Endodermal cell (in vitro differentiated cells): ENCODE data around the gene CARMIL3. TPM values are rescaled to one million over a fixed set of nuclear protein-coding genes. Genes with fewer than 3 reads are reported as not detected.

Experiments used
- DNase-seq: peaks from one replicate; pipeline ENCODE4 v3.0.0-alpha.2; 2017
- H3K27ac ChIP-seq: 2 replicates; pipeline ENCODE4 v1.5.1; 2013; ENCODE audit warnings: mild to moderate bottlenecking, low read depth, low read length, moderate library complexity
- H3K27me3 ChIP-seq: 2 replicates; pipeline ENCODE4 v1.6.1; 2013; ENCODE audit warnings: mild to moderate bottlenecking, low read length, moderate library complexity; ENCODE audit not compliant: insufficient read depth, control insufficient read depth, poor library complexity, severe bottlenecking
- H3K36me3 ChIP-seq: 2 replicates; pipeline ENCODE4 v1.7.0; 2013; ENCODE audit warnings: mild to moderate bottlenecking, low read length, moderate library complexity; ENCODE audit not compliant: control insufficient read depth, insufficient read depth
- H3K4me1 ChIP-seq: one replicate; pipeline ENCODE4 v1.7.0; 2013; ENCODE audit warnings: low read length; ENCODE audit not compliant: control insufficient read depth, insufficient read depth
- H3K4me3 ChIP-seq: 2 replicates; pipeline ENCODE4 v1.5.1; 2013; ENCODE audit warnings: mild to moderate bottlenecking, low read length, moderate library complexity
- H3K9ac ChIP-seq: 2 replicates; pipeline ENCODE4 v1.6.1; 2013; ENCODE audit warnings: mild to moderate bottlenecking, low read length, moderate library complexity; ENCODE audit not compliant: poor library complexity, severe bottlenecking; ENCODE audit errors: extremely low read depth
- H3K9me3 ChIP-seq: 2 replicates; pipeline ENCODE4 v1.6.1; 2013; ENCODE audit warnings: mild to moderate bottlenecking, low read length, moderate library complexity; ENCODE audit not compliant: control insufficient read depth
- H3K27ac Mint-ChIP-seq: 2 replicates; pipeline ENCODE4 v1.8.0; 2020; ENCODE audit warnings: mixed read lengths
- H3K27me3 Mint-ChIP-seq: 2 replicates; pipeline ENCODE4 v1.8.0; 2021; ENCODE audit warnings: mild to moderate bottlenecking, mixed read lengths; ENCODE audit not compliant: insufficient read depth
- H3K36me3 Mint-ChIP-seq: 2 replicates; pipeline ENCODE4 v1.8.0; 2020; ENCODE audit warnings: low read depth, mixed read lengths
- H3K4me1 Mint-ChIP-seq: 2 replicates; pipeline ENCODE4 v1.8.0; 2020; ENCODE audit warnings: mixed read lengths
- H3K4me3 Mint-ChIP-seq: 2 replicates; pipeline ENCODE4 v1.8.0; 2020; ENCODE audit warnings: mild to moderate bottlenecking, moderate library complexity, mixed read lengths
- H3K9me3 Mint-ChIP-seq: 2 replicates; pipeline ENCODE4 v1.8.0; 2020; ENCODE audit warnings: mild to moderate bottlenecking, mixed read lengths
- WGBS, 2 experiments: methylation state at CpG; one replicate each; pipeline versions ENCODE4 v1.1.5 to v1.1.7; 2013; ENCODE audit warnings: missing lambda C conversion rate in 2 of 2, mixed read lengths in 1 of 2; ENCODE audit not compliant: insufficient coverage in 1 of 2, insufficient read length in 1 of 2; 5-methylcytosine and 5-hydroxymethylcytosine counted together
- total RNA-seq, 2 donors: library from RNA; stranded (reverse); fragmentation: NEBNext Ultra II Directional in 1 of 2; extraction: Animal tissue kit (Norgen Biotek cat#: 25700) in 1 of 2; gene quantifications; 2 replicates in 1 of 2; 3 replicates in 1 of 2; pipeline ENCODE4 v1.2.1, GENCODE V29; 2021
- TF ChIP-seq, protein P1 (sequence below): fragments of 200-600 bp; sonication (generic); conservative IDR thresholded peaks from 2 replicates; pipeline ENCODE4 v1.5.0; 2021; ENCODE audit warnings: antibody characterized with exemption, mild to moderate bottlenecking

The CARMIL3 gene
- total RNA-seq, 2 donors from 2014 or later, result 2.1 to 4.4 TPM

GRCh38 chr14:24060443-24060842 is 8.6 kb downstream of the CARMIL3 start:
- Mint-ChIP-seq H3K27me3 (no peaks in the 10 kb centered on the region), H3K9me3 (no peaks in the 10 kb centered on the region)

DNA sequence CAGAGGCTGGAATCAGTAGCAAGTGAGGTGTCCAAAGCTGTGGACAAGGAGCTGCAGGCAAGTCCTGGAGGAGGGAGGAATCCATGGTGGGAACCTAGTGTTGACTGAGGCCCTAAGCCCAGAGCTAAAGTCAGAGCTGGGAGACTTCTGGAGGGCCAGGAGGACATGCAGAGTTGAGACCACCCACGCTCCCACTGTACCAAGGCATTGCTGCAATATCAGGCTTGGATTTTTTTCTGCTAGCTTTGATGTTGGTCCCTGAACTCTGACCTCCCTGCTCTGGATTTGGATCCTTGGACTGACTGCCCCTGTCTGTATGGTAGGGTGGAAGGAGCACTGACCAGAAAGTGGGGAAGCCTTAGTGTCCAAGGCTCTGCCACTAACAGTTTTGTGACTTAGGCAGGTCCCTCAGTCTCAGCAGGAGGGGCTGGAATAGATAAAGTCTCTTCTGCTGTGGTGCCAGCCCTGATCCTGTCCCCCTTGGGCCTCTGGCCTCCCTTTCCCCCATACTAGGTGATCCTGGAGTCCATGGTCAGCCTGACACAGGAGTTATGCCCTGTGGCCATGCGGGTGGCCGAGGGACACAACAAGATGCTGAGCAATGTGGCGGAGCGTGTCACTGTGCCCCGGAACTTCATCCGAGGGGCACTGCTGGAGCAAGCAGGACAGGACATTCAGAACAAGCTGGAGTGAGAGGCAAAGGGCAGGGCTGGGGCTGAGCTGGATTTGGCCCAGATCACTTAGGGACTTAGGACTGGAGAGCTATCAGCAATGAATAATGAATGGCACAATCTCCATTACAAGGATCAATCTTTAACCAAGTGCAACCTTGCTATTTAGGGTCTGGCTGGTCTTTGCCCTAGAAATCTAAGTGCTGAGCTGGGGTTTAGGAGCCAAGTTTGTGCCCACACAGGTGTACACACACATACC is 9.4 kb downstream of the CARMIL3 start:
- Histone ChIP-seq H3K27ac (no peak overlapping the region), H3K9me3 (no peaks in the 10 kb centered on the region), H3K27me3 (no peaks in the 10 kb centered on the region), H3K9ac (no peak overlapping the region), H3K36me3 (no peaks in the 10 kb centered on the region), H3K4me1 (no peaks in the 10 kb centered on the region), H3K4me3 (no peak overlapping the region)
- no peaks in the 10 kb centered on the region for H3K9me3 Mint-ChIP-seq
- no peak overlapping the region for H3K27ac Mint-ChIP-seq
- WGBS, 2 experiments, result 91% methylated on average over 7 of the region's 7 CpGs; no CpG with 5 or more reads in 1 of the 2 experiments
- no peaks in the 10 kb centered on the region for H3K4me1 Mint-ChIP-seq
- H3K27me3 Mint-ChIP-seq, result no peaks in the 10 kb centered on the region
- TF ChIP-seq, protein P1, sequence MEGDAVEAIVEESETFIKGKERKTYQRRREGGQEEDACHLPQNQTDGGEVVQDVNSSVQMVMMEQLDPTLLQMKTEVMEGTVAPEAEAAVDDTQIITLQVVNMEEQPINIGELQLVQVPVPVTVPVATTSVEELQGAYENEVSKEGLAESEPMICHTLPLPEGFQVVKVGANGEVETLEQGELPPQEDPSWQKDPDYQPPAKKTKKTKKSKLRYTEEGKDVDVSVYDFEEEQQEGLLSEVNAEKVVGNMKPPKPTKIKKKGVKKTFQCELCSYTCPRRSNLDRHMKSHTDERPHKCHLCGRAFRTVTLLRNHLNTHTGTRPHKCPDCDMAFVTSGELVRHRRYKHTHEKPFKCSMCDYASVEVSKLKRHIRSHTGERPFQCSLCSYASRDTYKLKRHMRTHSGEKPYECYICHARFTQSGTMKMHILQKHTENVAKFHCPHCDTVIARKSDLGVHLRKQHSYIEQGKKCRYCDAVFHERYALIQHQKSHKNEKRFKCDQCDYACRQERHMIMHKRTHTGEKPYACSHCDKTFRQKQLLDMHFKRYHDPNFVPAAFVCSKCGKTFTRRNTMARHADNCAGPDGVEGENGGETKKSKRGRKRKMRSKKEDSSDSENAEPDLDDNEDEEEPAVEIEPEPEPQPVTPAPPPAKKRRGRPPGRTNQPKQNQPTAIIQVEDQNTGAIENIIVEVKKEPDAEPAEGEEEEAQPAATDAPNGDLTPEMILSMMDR, result no peak
- H3K36me3 Mint-ChIP-seq, result no peaks in the 10 kb centered on the region
- no peak for DNase-seq
- no peak overlapping the region for H3K4me3 Mint-ChIP-seq

More at GRCh38 chr14:24060443-24060842, 8.6 kb downstream of the CARMIL3 start:
- Histone ChIP-seq H3K27ac (no peak overlapping the region), H3K9me3 (no peaks in the 10 kb centered on the region), H3K9ac (no peak overlapping the region), H3K36me3 (no peaks in the 10 kb centered on the region), H3K4me3 (no peak overlapping the region), H3K4me1 (no peaks in the 10 kb centered on the region), H3K27me3 (no peaks in the 10 kb centered on the region)
- Mint-ChIP-seq H3K27ac (no peak overlapping the region), H3K4me3 (no peak overlapping the region), H3K4me1 (no peaks in the 10 kb centered on the region), H3K36me3 (no peaks in the 10 kb centered on the region)
- 91% methylated on average over 10 of the region's 10 CpGs; no CpG with 5 or more reads in 1 of the 2 experiments for WGBS, 2 experiments
- DNase-seq, result no peak
- TF ChIP-seq, protein P1, result no peak

DNA sequence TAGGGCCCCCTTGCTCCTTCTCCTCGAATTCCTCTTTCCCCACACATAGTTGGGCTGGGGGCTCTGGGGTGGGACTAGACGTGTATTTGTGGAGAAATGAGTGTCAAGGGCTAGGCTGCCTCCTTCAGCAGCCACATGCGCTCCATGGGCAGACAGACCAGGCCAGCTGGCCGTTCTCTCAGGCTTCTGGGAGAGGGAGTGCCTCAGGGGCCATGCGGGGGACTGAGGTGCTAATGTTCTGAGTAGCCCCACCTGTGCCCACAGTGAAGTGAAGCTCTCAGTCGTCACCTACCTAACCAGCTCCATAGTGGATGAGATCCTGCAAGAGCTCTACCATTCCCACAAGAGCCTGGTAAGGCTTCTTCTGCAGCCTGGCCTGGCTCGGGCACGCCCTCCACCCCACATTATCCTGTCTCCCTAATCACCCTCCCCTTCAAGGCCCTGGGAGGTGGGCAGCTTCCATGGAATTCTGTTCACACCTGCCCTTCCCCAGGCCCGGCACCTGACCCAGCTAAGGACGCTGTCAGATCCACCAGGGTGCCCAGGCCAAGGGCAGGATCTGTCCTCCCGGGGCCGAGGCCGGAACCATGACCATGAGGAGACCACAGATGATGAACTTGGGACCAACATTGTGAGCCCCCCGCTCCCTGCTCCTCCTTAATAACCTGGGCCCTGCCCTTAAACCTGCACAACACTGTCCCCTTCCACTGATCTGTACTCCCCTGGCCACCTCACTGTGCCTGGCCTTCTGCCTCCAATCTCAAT is 10.6 kb downstream of the CARMIL3 start:
- no peaks in the 10 kb centered on the region for H3K27me3 Mint-ChIP-seq
- WGBS, 2 experiments, result 90 to 93% methylated on average over 11 to 14 of the region's 14 CpGs

More for the DNA sequence above, 10.6 kb downstream of the CARMIL3 start:
- Histone ChIP-seq H3K27ac (no peak overlapping the region), H3K9me3 (no peaks in the 10 kb centered on the region), H3K9ac (no peak overlapping the region), H3K36me3 (no peaks in the 10 kb centered on the region), H3K4me1 (no peaks in the 10 kb centered on the region), H3K4me3 (no peak overlapping the region), H3K27me3 (no peaks in the 10 kb centered on the region)
- TF ChIP-seq, protein P1, result no peak
- H3K4me1 Mint-ChIP-seq, result no peaks in the 10 kb centered on the region
- DNase-seq, result no peak
- no peaks in the 10 kb centered on the region for H3K36me3 Mint-ChIP-seq
- H3K9me3 Mint-ChIP-seq, result no peaks in the 10 kb centered on the region
- H3K4me3 Mint-ChIP-seq, result no peak overlapping the region
- no peak overlapping the region for H3K27ac Mint-ChIP-seq
